GM21367 (cell line): Measurements from ENCODE around the gene MYO18B.

Experiments used
- ATAC-seq: cut with Tn5 transposase; IDR thresholded peaks from one replicate; pipeline ENCODE4 v1.9.1; 2021; ENCODE audit not compliant: unreplicated experiment

Gene MYO18B

GRCh38 chr22:25843660-25844405 lies 101.8 kb downstream of the MYO18B start:
- no peak for ATAC-seq

- ATAC-seq, result no peak
Measured at GRCh38 chr22:25844601-25845000, 102.6 kb downstream of the MYO18B start.

GRCh38 chr22:25845985-25846745 lies 104.2 kb downstream of the MYO18B start:
- no peak for ATAC-seq

GRCh38 chr22:25847451-25847850 lies 105.5 kb downstream of the MYO18B start:
- ATAC-seq, result no peak

GRCh38 chr22:25848954-25849353 lies 107.0 kb downstream of the MYO18B start:
- ATAC-seq, result no peak

GRCh38 chr22:25849522-25849921 lies 107.5 kb downstream of the MYO18B start:
- no peak for ATAC-seq

GRCh38 chr22:25852223-25852622 lies 110.2 kb downstream of the MYO18B start:
- ATAC-seq, result no peak

GRCh38 chr22:25853078-25853477 lies 111.1 kb downstream of the MYO18B start:
- ATAC-seq, result no peak

GRCh38 chr22:25853501-25854284 lies 111.7 kb downstream of the MYO18B start:
- ATAC-seq, result no peak

- ATAC-seq, result no peak
Measured at GRCh38 chr22:25869771-25870170, 127.8 kb downstream of the MYO18B start.

GRCh38 chr22:25874327-25874726 lies 132.3 kb downstream of the MYO18B start:
- no peak for ATAC-seq

- ATAC-seq, result no peak
Measured at GRCh38 chr22:25875461-25875860, 133.5 kb downstream of the MYO18B start.

- no peak for ATAC-seq
Measured at GRCh38 chr22:25876871-25877270, 134.9 kb downstream of the MYO18B start.

GRCh38 chr22:25878933-25879332 lies 136.9 kb downstream of the MYO18B start:
- no peak for ATAC-seq

- no peak for ATAC-seq
Measured at GRCh38 chr22:25880524-25880923, 138.5 kb downstream of the MYO18B start.

GRCh38 chr22:25881210-25881755 lies 139.3 kb downstream of the MYO18B start:
- no peak for ATAC-seq

- ATAC-seq, result no peak
Measured at GRCh38 chr22:25882360-25882759, 140.4 kb downstream of the MYO18B start.

GRCh38 chr22:25883482-25884033 lies 141.6 kb downstream of the MYO18B start:
- ATAC-seq, result no peak

GRCh38 chr22:25884121-25884520 lies 142.1 kb downstream of the MYO18B start:
- no peak for ATAC-seq

- no peak for ATAC-seq
Measured at GRCh38 chr22:25888399-25889054, 146.5 kb downstream of the MYO18B start.
